ENCODE data around the gene PIK3R1. TPM values are rescaled to one million over a fixed set of nuclear protein-coding genes. Genes with fewer than 3 reads are reported as not detected.

Gene PIK3R1
- total RNA-seq, 1 donor from 2014 or later, result 110 TPM

DNA sequence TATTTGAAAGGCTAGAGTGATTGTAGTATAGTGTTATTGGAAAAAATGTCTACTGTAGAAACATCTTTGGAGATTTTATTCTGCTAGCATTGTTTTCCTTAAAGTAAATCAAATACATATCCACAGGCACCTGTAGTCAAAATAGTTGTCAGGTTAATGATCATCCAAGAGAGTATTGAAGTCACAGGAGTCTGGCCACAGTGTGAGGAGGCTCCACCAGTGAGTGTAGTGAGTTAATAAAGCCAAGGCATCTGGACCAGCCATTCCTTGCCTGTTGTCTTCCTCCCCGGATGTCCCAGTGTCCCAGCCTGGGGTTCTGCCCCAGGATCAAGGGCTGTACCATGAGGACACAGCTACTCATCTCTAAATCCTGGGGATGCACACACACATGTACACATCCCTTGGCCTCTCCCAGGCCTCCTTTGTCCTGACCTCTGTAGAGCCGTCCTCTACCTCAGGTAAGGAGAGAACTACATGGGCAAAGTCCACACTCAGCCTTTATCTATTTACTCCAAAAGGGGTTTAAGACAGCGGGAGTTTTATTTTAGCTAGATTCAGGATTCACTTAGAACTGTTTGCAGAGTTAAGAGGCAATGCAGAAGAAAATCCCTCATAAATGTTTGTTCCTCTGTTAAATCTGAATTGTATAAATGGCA is 3.7 kb downstream of the PIK3R1 start:
- Mint-ChIP-seq H3K27ac (no peak overlapping the region), H3K36me3 (peaks cover 18% of the 10 kb centered on the region), H3K9me3 (no peaks in the 10 kb centered on the region), H3K4me3 (peak overlapping the region; percentile 92), H3K27me3 (no peaks in the 10 kb centered on the region), H3K4me1 (ENCODE audit: unreplicated experiment) (peaks cover 41% of the 10 kb centered on the region)
- DNase-seq (ENCODE audit: extremely low spot score, unreplicated experiment), result no peak
- TF ChIP-seq, protein P1, sequence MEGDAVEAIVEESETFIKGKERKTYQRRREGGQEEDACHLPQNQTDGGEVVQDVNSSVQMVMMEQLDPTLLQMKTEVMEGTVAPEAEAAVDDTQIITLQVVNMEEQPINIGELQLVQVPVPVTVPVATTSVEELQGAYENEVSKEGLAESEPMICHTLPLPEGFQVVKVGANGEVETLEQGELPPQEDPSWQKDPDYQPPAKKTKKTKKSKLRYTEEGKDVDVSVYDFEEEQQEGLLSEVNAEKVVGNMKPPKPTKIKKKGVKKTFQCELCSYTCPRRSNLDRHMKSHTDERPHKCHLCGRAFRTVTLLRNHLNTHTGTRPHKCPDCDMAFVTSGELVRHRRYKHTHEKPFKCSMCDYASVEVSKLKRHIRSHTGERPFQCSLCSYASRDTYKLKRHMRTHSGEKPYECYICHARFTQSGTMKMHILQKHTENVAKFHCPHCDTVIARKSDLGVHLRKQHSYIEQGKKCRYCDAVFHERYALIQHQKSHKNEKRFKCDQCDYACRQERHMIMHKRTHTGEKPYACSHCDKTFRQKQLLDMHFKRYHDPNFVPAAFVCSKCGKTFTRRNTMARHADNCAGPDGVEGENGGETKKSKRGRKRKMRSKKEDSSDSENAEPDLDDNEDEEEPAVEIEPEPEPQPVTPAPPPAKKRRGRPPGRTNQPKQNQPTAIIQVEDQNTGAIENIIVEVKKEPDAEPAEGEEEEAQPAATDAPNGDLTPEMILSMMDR (conservative IDR thresholded peaks at IDR 0.05), result no peak

DNA sequence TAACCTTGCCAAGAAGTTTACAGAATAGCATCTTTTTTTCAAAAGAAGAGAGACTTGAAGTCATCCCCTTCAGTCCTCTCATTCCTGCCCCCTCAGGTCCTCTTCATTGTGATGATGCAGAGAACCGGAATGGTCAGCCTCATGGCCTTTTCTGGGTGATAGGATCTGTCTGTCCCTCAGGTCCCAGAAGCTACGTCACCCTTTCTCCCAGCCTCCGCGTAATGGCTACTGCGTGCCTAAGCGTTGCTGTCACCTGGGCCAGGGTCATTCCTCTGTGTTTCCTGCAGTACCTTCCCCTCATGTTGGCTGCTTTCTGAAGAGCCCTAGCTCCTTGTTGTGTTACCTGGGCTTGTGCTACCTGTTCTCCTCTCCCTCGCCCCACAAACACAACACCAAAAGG is 4.7 kb downstream of the PIK3R1 start:
- H3K4me3 Mint-ChIP-seq, result peak overlapping the region; percentile 73
- peaks cover 47% of the 10 kb centered on the region for H3K4me1 Mint-ChIP-seq (ENCODE audit: unreplicated experiment)
- TF ChIP-seq, protein P1 (conservative IDR thresholded peaks at IDR 0.05), result no peak
- no peak for DNase-seq (ENCODE audit: extremely low spot score, unreplicated experiment)
- peaks cover 22% of the 10 kb centered on the region for H3K36me3 Mint-ChIP-seq
- no peaks in the 10 kb centered on the region for H3K9me3 Mint-ChIP-seq
- no peaks in the 10 kb centered on the region for H3K27me3 Mint-ChIP-seq
- H3K27ac Mint-ChIP-seq, result no peak overlapping the region

DNA sequence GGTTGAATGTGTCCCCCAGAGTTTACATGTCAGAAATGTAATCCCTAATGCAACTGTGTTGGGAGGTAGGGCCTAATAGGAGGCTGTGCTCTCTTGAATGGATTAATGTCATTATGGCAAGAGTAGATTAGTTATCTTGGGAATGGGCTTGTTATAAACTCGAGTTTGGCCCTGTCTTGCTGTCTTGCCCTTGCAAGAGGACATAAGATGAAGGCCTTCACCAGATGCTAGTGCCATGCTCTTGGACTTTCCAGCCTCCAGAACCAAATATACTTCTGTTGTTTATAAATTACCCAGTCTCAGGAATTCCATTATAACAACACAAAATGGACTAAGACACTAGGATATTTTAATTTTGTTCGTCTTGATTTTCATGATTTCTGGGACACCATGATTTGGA is 5.4 kb downstream of the PIK3R1 start:
- Mint-ChIP-seq H3K27me3 (no peaks in the 10 kb centered on the region), H3K36me3 (peaks cover 29% of the 10 kb centered on the region), H3K4me1 (ENCODE audit: unreplicated experiment) (peaks cover 53% of the 10 kb centered on the region), H3K27ac (no peak overlapping the region), H3K9me3 (no peaks in the 10 kb centered on the region), H3K4me3 (no peak overlapping the region)
- TF ChIP-seq, protein P1 (conservative IDR thresholded peaks at IDR 0.05), result no peak
- no peak for DNase-seq (ENCODE audit: extremely low spot score, unreplicated experiment)

DNA sequence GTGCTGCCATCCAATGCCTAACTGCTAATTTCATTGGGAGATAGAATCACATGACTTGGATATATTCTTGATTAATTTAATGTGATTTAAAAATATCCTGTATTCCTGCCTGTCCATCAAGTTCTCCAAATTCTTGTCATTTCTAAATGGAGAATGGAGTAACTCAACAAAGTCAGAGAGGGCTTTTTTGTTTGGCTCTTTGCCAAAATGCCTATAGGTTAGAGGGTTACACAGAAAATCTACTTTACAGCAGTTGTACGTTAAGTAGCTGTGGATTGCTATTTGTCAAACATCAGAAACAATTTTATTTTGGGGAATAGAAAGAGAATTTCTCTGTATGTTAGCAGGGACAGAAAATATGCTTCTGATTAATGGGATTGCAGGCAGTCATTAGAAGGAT is 5.9 kb downstream of the PIK3R1 start:
- H3K27ac Mint-ChIP-seq, result no peak overlapping the region
- DNase-seq (ENCODE audit: extremely low spot score, unreplicated experiment), result no peak

DNA sequence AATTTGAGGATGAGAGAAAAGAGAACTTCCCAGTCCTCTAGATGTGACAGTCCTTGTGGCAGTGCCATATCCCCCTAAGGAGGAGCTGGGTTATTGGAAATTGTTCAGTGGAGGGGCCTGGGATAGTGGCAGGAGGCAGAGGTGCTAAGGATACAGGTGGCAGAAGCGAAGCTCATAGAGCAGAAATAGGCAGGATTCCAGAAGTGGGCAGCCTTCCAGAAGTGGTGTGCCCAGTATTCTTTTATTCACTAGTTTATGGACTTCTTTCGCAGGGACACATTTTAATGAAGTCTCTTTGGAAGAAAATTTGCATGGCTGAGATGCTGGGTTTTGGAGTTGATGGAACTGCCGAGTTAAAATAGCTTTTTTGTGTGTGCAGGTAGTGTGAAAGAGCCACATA is 6.8 kb downstream of the PIK3R1 start:
- no peak overlapping the region for H3K4me3 Mint-ChIP-seq
- H3K27ac Mint-ChIP-seq, result no peak overlapping the region
- TF ChIP-seq, protein P1 (conservative IDR thresholded peaks at IDR 0.05), result no peak
- H3K4me1 Mint-ChIP-seq (ENCODE audit: unreplicated experiment), result peaks cover 63% of the 10 kb centered on the region
- H3K36me3 Mint-ChIP-seq, result peaks cover 41% of the 10 kb centered on the region
- no peak for DNase-seq (ENCODE audit: extremely low spot score, unreplicated experiment)
- H3K9me3 Mint-ChIP-seq, result no peaks in the 10 kb centered on the region
- H3K27me3 Mint-ChIP-seq, result no peaks in the 10 kb centered on the region

More for the DNA sequence above, 5.9 kb downstream of the PIK3R1 start:
- Mint-ChIP-seq H3K9me3 (no peaks in the 10 kb centered on the region), H3K4me1 (ENCODE audit: unreplicated experiment) (peaks cover 57% of the 10 kb centered on the region), H3K27me3 (no peaks in the 10 kb centered on the region), H3K36me3 (peaks cover 34% of the 10 kb centered on the region), H3K4me3 (no peak overlapping the region)
- TF ChIP-seq, protein P1 (conservative IDR thresholded peaks at IDR 0.05), result no peak
